H1 (cell line): ENCODE data around the gene PIK3R1. TPM values are rescaled to one million over a fixed set of nuclear protein-coding genes. Genes with fewer than 3 reads are reported as not detected.

Experiments
- CTCF ChIA-PET: fragments of 300-600 bp; sonication (Branson Sonifier 250); formaldehyde crosslinking; loops from one replicate; lab custom pipeline; 2021; ENCODE audit not compliant: partially characterized antibody; lab: Charles Lee
- POLR2A ChIA-PET: fragments of 300-600 bp; sonication (Branson Sonifier 250); formaldehyde crosslinking; loops from one replicate; lab custom pipeline; 2021; ENCODE audit warnings: inconsistent platforms; ENCODE audit not compliant: partially characterized antibody; lab: Charles Lee
- DNase-seq, 2 experiments: peaks; one replicate each; pipeline versions ENCODE4 v3.0.0 to v3.0.0-alpha.2; 2010 to 2022; ENCODE audit warnings: low spot score in 2 of 2, low read depth in 1 of 2, mixed read lengths in 1 of 2
- FAIRE-seq: peaks from 2 replicates; lab custom pipeline; 2011; peaks lifted over from hg19 to GRCh38; lab: Jason Lieb, UNC
- H2AFZ ChIP-seq: 2 replicates; pipeline ENCODE4 v1.8.1; 2012; ENCODE audit warnings: low read length, inconsistent platforms
- H2AK5ac ChIP-seq: 2 replicates; pipeline ENCODE4 v1.6.1; 2013; ENCODE audit warnings: low read depth, low read length
- H2BK120ac ChIP-seq: replicated peaks from 2 replicates; pipeline ENCODE3; 2013; ENCODE audit warnings: low read depth, low read length, inconsistent platforms
- H2BK12ac ChIP-seq: 2 replicates; pipeline ENCODE4 v1.6.1; 2013; ENCODE audit warnings: low read depth, low read length
- H2BK15ac ChIP-seq: 2 replicates; pipeline ENCODE4 v1.6.1; 2013; ENCODE audit warnings: low read length
- H2BK20ac ChIP-seq: 2 replicates; pipeline ENCODE4 v1.6.1; 2013; ENCODE audit warnings: low read length
- H2BK5ac ChIP-seq: 2 replicates; pipeline ENCODE4 v1.6.1; 2013; ENCODE audit warnings: low read depth, low read length
- H3K14ac ChIP-seq: 2 replicates; pipeline ENCODE4 v1.6.1; 2013; ENCODE audit warnings: inconsistent platforms; ENCODE audit not compliant: insufficient read length
- H3K18ac ChIP-seq: 2 replicates; pipeline ENCODE4 v1.6.1; 2013; ENCODE audit warnings: low read length; ENCODE audit errors: extremely low read depth
- H3K23ac ChIP-seq: 2 replicates; pipeline ENCODE4 v1.6.1; 2013; ENCODE audit warnings: inconsistent platforms; ENCODE audit not compliant: insufficient read length
- H3K23me2 ChIP-seq: 2 replicates; pipeline ENCODE4 v1.6.1; 2013; ENCODE audit warnings: low read depth, low read length
- H3K27ac ChIP-seq: 2 replicates; pipeline ENCODE4 v1.6.1; 2011; ENCODE audit warnings: low read depth, low read length, inconsistent platforms
- H3K27me3 ChIP-seq, 4 experiments: replicated peaks in 1 of 4; 1 replicate in 1 of 4; 2 replicates in 3 of 4; pipeline versions ENCODE4 v1.6.1 to v1.8.1; 2011 to 2013; ENCODE audit warnings: low read length in 3 of 4, mild to moderate bottlenecking in 3 of 4, inconsistent platforms in 2 of 4, mixed read lengths in 2 of 4, moderate library complexity in 1 of 4; ENCODE audit not compliant: control insufficient read depth in 3 of 4, insufficient read depth in 3 of 4; ENCODE audit errors: extremely low read depth in 1 of 4
- H3K36me3 ChIP-seq, 4 experiments: 2 replicates each; pipeline versions ENCODE4 v1.6.1 to v1.8.1; 2011 to 2013; ENCODE audit warnings: mild to moderate bottlenecking in 4 of 4, low read length in 3 of 4, moderate library complexity in 2 of 4, control low read depth in 1 of 4, inconsistent platforms in 1 of 4; ENCODE audit not compliant: insufficient read depth in 4 of 4, control insufficient read depth in 2 of 4
- H3K4ac ChIP-seq: replicated peaks from 2 replicates; pipeline ENCODE3; 2013; ENCODE audit warnings: low read length, low read depth, mixed read lengths, inconsistent platforms; ENCODE audit not compliant: insufficient read length
- H3K4me1 ChIP-seq, 4 experiments: replicated peaks in 1 of 4; 1 replicate in 1 of 4; 2 replicates in 3 of 4; pipeline versions ENCODE4 v1.6.1 to v1.8.1; 2011 to 2013; ENCODE audit warnings: low read length in 3 of 4, inconsistent platforms in 2 of 4, mixed read lengths in 1 of 4; ENCODE audit not compliant: insufficient read depth in 4 of 4, control insufficient read depth in 3 of 4
- H3K4me2 ChIP-seq, 2 experiments: 2 replicates each; pipeline versions ENCODE4 v1.6.1 to v1.8.1; 2011 to 2013; ENCODE audit warnings: low read depth in 2 of 2, low read length in 2 of 2, control low read depth in 1 of 2, inconsistent platforms in 1 of 2, mild to moderate bottlenecking in 1 of 2; ENCODE audit not compliant: insufficient read depth in 1 of 2
- H3K4me3 ChIP-seq, 4 experiments: fragments of 200-600, 300-600 bp in 1 of 4; sonication (generic), shearing (Covaris generic), sonication (Bioruptor Twin) in 1 of 4; 2 replicates each; pipeline versions ENCODE4 v1.5.1 to v1.8.1; 2011 to 2016; ENCODE audit warnings: low read length in 4 of 4, low read depth in 3 of 4, control low read depth in 2 of 4, inconsistent platforms in 2 of 4, mild to moderate bottlenecking in 2 of 4, mixed read lengths in 1 of 4, moderate library complexity in 1 of 4; ENCODE audit not compliant: insufficient read depth in 2 of 4; ENCODE audit errors: extremely low read depth in 1 of 4
- H3K56ac ChIP-seq: replicated peaks from 2 replicates; pipeline ENCODE3; 2013; ENCODE audit warnings: low read depth, mild to moderate bottlenecking, mixed read lengths, low read length, inconsistent platforms; ENCODE audit not compliant: insufficient read length
- H3K79me1 ChIP-seq: 2 replicates; pipeline ENCODE4 v1.6.1; 2013; ENCODE audit warnings: low read depth, low read length, control low read depth
- H3K79me2 ChIP-seq, 2 experiments: 2 replicates each; pipeline versions ENCODE4 v1.6.1 to v1.8.1; 2012 to 2013; ENCODE audit warnings: low read length in 2 of 2, mild to moderate bottlenecking in 2 of 2, inconsistent platforms in 1 of 2; ENCODE audit not compliant: insufficient read depth in 2 of 2, control insufficient read depth in 1 of 2
- H3K9ac ChIP-seq, 4 experiments: replicated peaks in 1 of 4; 1 replicate in 1 of 4; 2 replicates in 3 of 4; pipeline versions ENCODE4 v1.6.1 to v1.8.1; 2011 to 2013; ENCODE audit warnings: low read depth in 3 of 4, low read length in 3 of 4, control low read depth in 2 of 4, mild to moderate bottlenecking in 2 of 4, moderate library complexity in 2 of 4, inconsistent platforms in 1 of 4; ENCODE audit errors: extremely low read depth in 1 of 4
- H3K9me3 ChIP-seq, 2 experiments: 2 replicates each; pipeline versions ENCODE4 v1.6.1 to v1.8.1; 2012 to 2013; ENCODE audit warnings: mild to moderate bottlenecking in 2 of 2, moderate library complexity in 2 of 2, control low read depth in 1 of 2, inconsistent platforms in 1 of 2, low read depth in 1 of 2, low read length in 1 of 2, mixed read lengths in 1 of 2; ENCODE audit not compliant: insufficient read depth in 2 of 2
- H4K20me1 ChIP-seq, 2 experiments: replicated peaks in 1 of 2; 2 replicates each; pipeline versions ENCODE3 to v1.8.1; 2011 to 2013; ENCODE audit warnings: inconsistent platforms in 2 of 2, low read length in 2 of 2, mild to moderate bottlenecking in 1 of 2; ENCODE audit not compliant: insufficient read depth in 2 of 2, control insufficient read depth in 1 of 2
- H4K5ac ChIP-seq: 2 replicates; pipeline ENCODE4 v1.6.1; 2013; ENCODE audit warnings: low read length, low read depth, mixed read lengths, inconsistent platforms; ENCODE audit not compliant: insufficient read length
- H4K8ac ChIP-seq: 2 replicates; pipeline ENCODE4 v1.8.0; 2013; ENCODE audit warnings: mild to moderate bottlenecking, moderate library complexity, low read length, inconsistent platforms; ENCODE audit not compliant: insufficient read depth; ENCODE audit errors: extremely low read depth
- H4K91ac ChIP-seq: replicated peaks from 2 replicates; pipeline ENCODE3; 2013; ENCODE audit warnings: low read length, mixed read lengths, inconsistent platforms; ENCODE audit not compliant: insufficient read length
- BRCA1 ChIP-seq: IDR thresholded peaks from 2 replicates; pipeline ENCODE4 v1.6.1; 2012; ENCODE audit warnings: low read depth, low read length, improper control_type of control experiment
- CHD1 ChIP-seq: IDR thresholded peaks from 2 replicates; pipeline ENCODE4 v1.6.1; 2012; ENCODE audit warnings: low read depth, low read length, improper control_type of control experiment
- CHD2 ChIP-seq: IDR thresholded peaks from 2 replicates; pipeline ENCODE4 v1.6.1; 2012; ENCODE audit warnings: low read length, improper control_type of control experiment
- GTF2F1 ChIP-seq: IDR thresholded peaks from 2 replicates; pipeline ENCODE4 v1.6.1; 2012; ENCODE audit warnings: low read depth, low read length, improper control_type of control experiment, borderline replicate concordance
- HDAC6 ChIP-seq: IDR thresholded peaks from one replicate; pipeline ENCODE4 v1.7.1; 2012; ENCODE audit warnings: low read depth, mild to moderate bottlenecking, inconsistent platforms, low read length, moderate library complexity
- KDM4A ChIP-seq: IDR thresholded peaks from one replicate; pipeline ENCODE4 v1.7.1; 2012; ENCODE audit warnings: low read depth, mild to moderate bottlenecking, moderate library complexity, low read length, inconsistent platforms; ENCODE audit not compliant: severe bottlenecking
- RAD21 ChIP-seq, 2 experiments: IDR thresholded peaks in 1 of 2; conservative IDR thresholded peaks in 1 of 2; 2 replicates each; pipeline ENCODE4 v1.6.1; 2011; ENCODE audit warnings: low read depth in 2 of 2, low read length in 2 of 2, improper control_type of control experiment in 1 of 2, inconsistent platforms in 1 of 2, mild to moderate bottlenecking in 1 of 2, moderate library complexity in 1 of 2
- RFX5 ChIP-seq: IDR thresholded peaks from 2 replicates; pipeline ENCODE4 v1.6.1; 2011; ENCODE audit warnings: low read depth, low read length, improper control_type of control experiment, borderline replicate concordance
- TAF7 ChIP-seq: optimal IDR thresholded peaks from 2 replicates; pipeline ENCODE3; 2011; ENCODE audit warnings: low read depth, mild to moderate bottlenecking, inconsistent platforms, low read length, moderate library complexity, borderline replicate concordance
- TEAD4 ChIP-seq: IDR thresholded peaks from 2 replicates; pipeline ENCODE4 v1.6.1; 2012; ENCODE audit warnings: low read depth, low read length, inconsistent platforms, mixed read lengths
- WGBS, 2 experiments: shearing (Covaris generic) in 1 of 2; methylation state at CpG; one replicate each; pipeline versions ENCODE4 v1.1.6 to v1.1.7; 2013 to 2015; ENCODE audit warnings: low lambda C conversion rate in 2 of 2, mixed read lengths in 2 of 2, inconsistent platforms in 1 of 2, low coverage in 1 of 2, missing lambda C conversion rate in 1 of 2; ENCODE audit not compliant: insufficient replicate concordance in 2 of 2, insufficient coverage in 1 of 2, insufficient read length in 1 of 2; ENCODE audit errors: extremely low coverage in 1 of 2, missing lambda C conversion rate in 1 of 2; 5-methylcytosine and 5-hydroxymethylcytosine counted together
- polyA plus RNA-seq, 7 experiments: library from polyadenylated mRNA; depleted of rRNA in 3 of 7; stranded (reverse) in 5 of 7; unstranded in 2 of 7; fragments of >200 nt in 5 of 7; fragments of 200-250 nt in 2 of 7; gene quantifications; 1 replicate in 5 of 7; 2 replicates in 1 of 7; 4 replicates in 1 of 7; pipeline versions ENCODE4 v1.2.1 to v1.2.3, GENCODE V29; 2011 to 2013; ENCODE audit warnings: missing spikeins in 2 of 7, mixed read lengths in 2 of 7
- total RNA-seq: library from RNA; stranded (reverse); fragmentation: NEBNext Ultra II Directional; extraction: Animal tissue kit (Norgen Biotek cat#: 25700); gene quantifications from 2 replicates; pipeline ENCODE4 v1.2.1, GENCODE V29; 2021
- TF ChIP-seq, protein P1 (sequence below): IDR thresholded peaks from 2 replicates; pipeline ENCODE4 v1.6.1; 2011; ENCODE audit warnings: low read depth, mild to moderate bottlenecking, low read length; ENCODE audit not compliant: insufficient read depth

The PIK3R1 gene
- total and polyA plus RNA-seq, 2 of the 8 experiments (the other 6 are each of a cell fraction or from before 2014, with no cell fraction given): 2.3 to 13.7 TPM

DNA sequence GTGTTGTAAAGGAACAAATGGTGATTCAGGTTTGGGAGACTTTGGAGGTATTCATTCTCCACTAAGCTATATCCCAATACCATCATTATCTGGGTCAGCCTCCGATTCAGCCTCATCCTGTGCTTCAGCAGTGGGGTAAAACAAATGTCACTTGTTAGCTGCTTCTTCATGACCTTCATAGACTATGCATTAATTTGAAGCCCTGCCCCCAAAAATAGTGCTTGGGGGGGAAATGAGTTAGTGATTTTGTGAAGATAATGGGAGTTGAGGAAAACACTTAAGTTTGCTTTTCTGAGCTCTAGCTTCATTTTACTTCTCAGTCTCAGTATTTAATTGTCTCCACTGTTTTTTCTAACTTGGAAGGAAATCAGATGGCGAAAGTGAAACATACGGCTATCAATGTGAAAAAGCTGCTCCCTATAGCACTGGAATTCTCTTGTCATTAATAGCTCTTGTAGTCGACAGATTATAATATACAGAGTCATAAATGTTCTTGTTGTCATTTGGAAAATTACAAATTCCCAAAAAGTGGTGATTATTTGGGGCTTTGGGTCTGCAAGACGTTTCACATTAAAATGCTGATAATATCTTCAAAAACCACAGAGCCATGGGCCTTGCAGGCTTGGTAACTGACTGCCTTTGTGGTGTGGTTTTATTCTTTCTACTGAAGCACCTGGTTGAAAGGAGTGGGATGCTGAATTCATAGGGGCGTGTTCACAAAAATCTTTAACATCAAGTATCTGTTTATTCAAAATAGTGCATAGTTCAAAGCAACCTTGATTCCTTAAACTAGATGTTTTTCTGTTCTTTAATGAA is 40.0 kb downstream of the PIK3R1 start:
- H3K79me1 ChIP-seq: 0 out of 2 replicates have a peak, but pooled peaks cover 4% of the 10 kb centered on the region
- H4K91ac ChIP-seq: no peak overlapping the region
- H3K36me3 ChIP-seq: no peaks in the 10 kb centered on the region
- no peak overlapping the region for H3K23ac ChIP-seq
- no peak overlapping the region for H4K5ac ChIP-seq
- no peak overlapping the region for H3K14ac ChIP-seq
- peaks cover 6 to 12% (median 10%) of the 10 kb centered on the region in 4 experiments; a peak in 6 of 7 replicates for H3K4me1 ChIP-seq
- ChIA-PET POLR2A (no interaction called here), CTCF (interaction anchor here (0.7 to 1.2 kb wide), 5 partner anchors 17 to 1009 kb away, joined by 3 read pairs; no protein-coding TSS in a partner anchor)
- H3K56ac ChIP-seq: no peak overlapping the region
- no peak overlapping the region for H2BK15ac ChIP-seq
- no peak overlapping the region for H3K4me2 ChIP-seq
- no peak overlapping the region for H3K27ac ChIP-seq
- no peak overlapping the region for H2BK120ac ChIP-seq
- no peak overlapping the region for H3K18ac ChIP-seq
- H4K20me1 ChIP-seq: no peaks in the 10 kb centered on the region
- no peaks in the 10 kb centered on the region for H3K9me3 ChIP-seq
- no peaks in the 10 kb centered on the region for H3K27me3 ChIP-seq
- H2AFZ ChIP-seq: no peak overlapping the region
- H2BK12ac ChIP-seq: no peak overlapping the region
- H3K9ac ChIP-seq: no peak overlapping the region
- WGBS, 2 experiments: 94% methylated on average over 6 of the region's 6 CpGs; no CpG with 5 or more reads in 1 of the 2 experiments
- H4K8ac ChIP-seq: no peak overlapping the region
- H2BK5ac ChIP-seq: no peak overlapping the region
- no peak overlapping the region for H2AK5ac ChIP-seq
- FAIRE-seq: no peak
- DNase-seq: no peak
- no peak overlapping the region for H3K4me3 ChIP-seq
- no peak overlapping the region for H3K4ac ChIP-seq
- no peak overlapping the region for H2BK20ac ChIP-seq
- H3K23me2 ChIP-seq: no peaks in the 10 kb centered on the region
- H3K79me2 ChIP-seq: no peaks in the 10 kb centered on the region
- TF ChIP-seq GTF2F1 (no peak), HDAC6 (no peak), BRCA1 (no peak), RAD21 (IDR thresholded peaks at IDR 0.05 in 1 of 2, conservative IDR thresholded peaks at IDR 0.05 in 1 of 2; ENCODE audit: low read depth in 2 of 2, low read length in 2 of 2) (no peak), RFX5 (no peak), TAF7 (no peak), CHD2 (no peak), KDM4A (no peak), TEAD4 (no peak), CHD1 (no peak)
- TF ChIP-seq, protein P1, sequence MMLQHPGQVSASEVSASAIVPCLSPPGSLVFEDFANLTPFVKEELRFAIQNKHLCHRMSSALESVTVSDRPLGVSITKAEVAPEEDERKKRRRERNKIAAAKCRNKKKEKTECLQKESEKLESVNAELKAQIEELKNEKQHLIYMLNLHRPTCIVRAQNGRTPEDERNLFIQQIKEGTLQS: no peak
